Trophoblast cell (in vitro differentiated cells and primary cell): Measurements from ENCODE around the gene GALNT18.

Source experiments
- DNase-seq, 2 donors: peaks; one replicate each; pipeline ENCODE4 v3.0.0-alpha.2; 2016
- H2AFZ ChIP-seq: 2 replicates; pipeline ENCODE4 v1.6.1; 2013; ENCODE audit warnings: low read length, moderate library complexity, mild to moderate bottlenecking; ENCODE audit not compliant: insufficient read depth, poor library complexity
- H2AK5ac ChIP-seq: 2 replicates; pipeline ENCODE4 v1.6.1; 2013; ENCODE audit warnings: mild to moderate bottlenecking, low read length
- H2BK120ac ChIP-seq: 2 replicates; pipeline ENCODE4 v1.6.1; 2013; ENCODE audit warnings: low read length, mild to moderate bottlenecking, moderate library complexity; ENCODE audit not compliant: insufficient read depth, poor library complexity
- H2BK12ac ChIP-seq: 2 replicates; pipeline ENCODE4 v1.6.1; 2013; ENCODE audit warnings: mild to moderate bottlenecking, low read length, moderate library complexity
- H2BK5ac ChIP-seq: 2 replicates; pipeline ENCODE4 v1.6.1; 2013; ENCODE audit warnings: low read length, low read depth, moderate library complexity, mild to moderate bottlenecking; ENCODE audit not compliant: poor library complexity
- H3K14ac ChIP-seq: 2 replicates; pipeline ENCODE4 v1.6.1; 2013; ENCODE audit warnings: mild to moderate bottlenecking, low read length
- H3K18ac ChIP-seq: 2 replicates; pipeline ENCODE4 v1.6.1; 2013; ENCODE audit warnings: mild to moderate bottlenecking, low read length
- H3K23ac ChIP-seq: 2 replicates; pipeline ENCODE4 v1.6.1; 2013; ENCODE audit warnings: low read length
- H3K27ac ChIP-seq: 2 replicates; pipeline ENCODE4 v1.5.1; 2013; ENCODE audit warnings: low read depth, mild to moderate bottlenecking, inconsistent platforms, low read length, moderate library complexity
- H3K27me3 ChIP-seq: 2 replicates; pipeline ENCODE4 v1.6.1; 2013; ENCODE audit warnings: inconsistent platforms, mild to moderate bottlenecking, low read length, moderate library complexity; ENCODE audit not compliant: insufficient read depth
- H3K36me3 ChIP-seq, 2 experiments: 1 replicate in 1 of 2; 2 replicates in 1 of 2; pipeline ENCODE4 v1.6.1; 2013; ENCODE audit warnings: low read length in 2 of 2, mild to moderate bottlenecking in 2 of 2, moderate library complexity in 1 of 2; ENCODE audit not compliant: insufficient read depth in 2 of 2, control insufficient read depth in 1 of 2
- H3K4ac ChIP-seq: 2 replicates; pipeline ENCODE4 v1.6.1; 2013; ENCODE audit warnings: low read depth, mild to moderate bottlenecking, low read length, moderate library complexity
- H3K4me1 ChIP-seq, 2 experiments: 1 replicate in 1 of 2; 2 replicates in 1 of 2; pipeline ENCODE4 v1.6.1; 2013; ENCODE audit warnings: low read length in 2 of 2, mild to moderate bottlenecking in 2 of 2, moderate library complexity in 1 of 2; ENCODE audit not compliant: insufficient read depth in 2 of 2, control insufficient read depth in 1 of 2
- H3K4me2 ChIP-seq: 2 replicates; pipeline ENCODE4 v1.6.1; 2013; ENCODE audit warnings: inconsistent platforms, mild to moderate bottlenecking, low read length, moderate library complexity
- H3K4me3 ChIP-seq: 2 replicates; pipeline ENCODE4 v1.5.1; 2013; ENCODE audit warnings: mild to moderate bottlenecking, low read depth, low read length, inconsistent platforms
- H3K79me1 ChIP-seq: one replicate; pipeline ENCODE4 v1.6.1; 2013; ENCODE audit warnings: low read length
- H3K79me2 ChIP-seq: 2 replicates; pipeline ENCODE4 v1.6.1; 2013; ENCODE audit warnings: low read length, mild to moderate bottlenecking; ENCODE audit not compliant: control insufficient read depth, insufficient read depth, poor library complexity
- H3K9ac ChIP-seq: 2 replicates; pipeline ENCODE4 v1.6.1; 2013; ENCODE audit warnings: mild to moderate bottlenecking, low read length
- H3K9me3 ChIP-seq: 2 replicates; pipeline ENCODE4 v1.6.1; 2013; ENCODE audit warnings: low read depth, mild to moderate bottlenecking, control low read depth, inconsistent platforms, low read length; ENCODE audit not compliant: insufficient read depth
- H4K12ac ChIP-seq: 2 replicates; pipeline ENCODE4 v1.6.1; 2013; ENCODE audit warnings: low read depth, mild to moderate bottlenecking, low read length, moderate library complexity
- H4K8ac ChIP-seq: 2 replicates; pipeline ENCODE4 v1.6.1; 2013; ENCODE audit warnings: low read depth, mild to moderate bottlenecking, low read length, moderate library complexity
- H4K91ac ChIP-seq: one replicate; pipeline ENCODE4 v1.6.1; 2013; ENCODE audit warnings: low read depth, mild to moderate bottlenecking, low read length, moderate library complexity
- WGBS: extraction: QIAGEN DNeasy Blood & Tissue Kit; methylation state at CpG from one replicate; pipeline ENCODE4 v1.1.7; 2013; ENCODE audit warnings: missing lambda C conversion rate; ENCODE audit not compliant: insufficient read length, insufficient coverage; ENCODE audit errors: extremely low coverage; 5-methylcytosine and 5-hydroxymethylcytosine counted together

Gene GALNT18

GRCh38 chr11:11569936-11570491 lies 51.8 kb downstream of the GALNT18 start:
- DNase-seq, result peak in 1 of 2 donors; percentile 1
- no peaks in the 10 kb centered on the region for H3K9me3 ChIP-seq
- H3K27me3 ChIP-seq, result no peaks in the 10 kb centered on the region
- H4K91ac ChIP-seq, result no peak overlapping the region
- H3K4me3 ChIP-seq, result no peak overlapping the region
- H2BK5ac ChIP-seq, result no peak overlapping the region
- no peak overlapping the region for H4K8ac ChIP-seq
- no peak overlapping the region for H3K4ac ChIP-seq
- H3K14ac ChIP-seq, result no peak overlapping the region
- no peak overlapping the region for H2AK5ac ChIP-seq
- H3K4me2 ChIP-seq, result no peak overlapping the region
- H2AFZ ChIP-seq, result peak overlapping the region; percentile 8
- H3K79me1 ChIP-seq, result no peaks in the 10 kb centered on the region
- no CpG with 5 or more reads among the region's 14 CpGs for WGBS
- H3K36me3 ChIP-seq, result no peaks in the 10 kb centered on the region
- H2BK12ac ChIP-seq, result no peak overlapping the region
- no peak overlapping the region for H4K12ac ChIP-seq
- no peak overlapping the region for H3K27ac ChIP-seq
- no peak overlapping the region for H3K9ac ChIP-seq
- H3K23ac ChIP-seq, result no peak overlapping the region
- no peaks in the 10 kb centered on the region for H3K79me2 ChIP-seq
- no peak overlapping the region for H2BK120ac ChIP-seq
- H3K4me1 ChIP-seq, result no peaks in the 10 kb centered on the region
- no peak overlapping the region for H3K18ac ChIP-seq

GRCh38 chr11:11568651-11569229 lies 53.1 kb downstream of the GALNT18 start:
- Histone ChIP-seq H3K4me2 (no peak overlapping the region), H3K4me3 (no peak overlapping the region), H4K91ac (no peak overlapping the region), H3K14ac (no peak overlapping the region), H2BK12ac (no peak overlapping the region), H4K12ac (no peak overlapping the region), H2BK5ac (no peak overlapping the region), H2BK120ac (no peak overlapping the region), H3K9ac (no peak overlapping the region), H3K27me3 (no peaks in the 10 kb centered on the region), H3K27ac (no peak overlapping the region), H3K36me3 (no peaks in the 10 kb centered on the region), H3K4me1 (no peaks in the 10 kb centered on the region), H3K9me3 (no peaks in the 10 kb centered on the region), H3K79me2 (no peaks in the 10 kb centered on the region), H4K8ac (no peak overlapping the region), H2AFZ (no peak overlapping the region), H3K23ac (no peak overlapping the region), H2AK5ac (no peak overlapping the region), H3K18ac (no peak overlapping the region), H3K4ac (no peak overlapping the region), H3K79me1 (no peaks in the 10 kb centered on the region)
- no peak for DNase-seq
- WGBS, result no CpG with 5 or more reads among the region's 3 CpGs

GRCh38 chr11:11567936-11568650 lies 53.7 kb downstream of the GALNT18 start:
- DNase-seq, result no peak
- H3K18ac ChIP-seq, result no peak overlapping the region
- H3K79me1 ChIP-seq, result no peaks in the 10 kb centered on the region
- H3K79me2 ChIP-seq, result no peaks in the 10 kb centered on the region
- H3K27ac ChIP-seq, result no peak overlapping the region
- no peak overlapping the region for H3K4ac ChIP-seq
- no peak overlapping the region for H4K91ac ChIP-seq
- H3K36me3 ChIP-seq, result no peaks in the 10 kb centered on the region
- no peak overlapping the region for H3K14ac ChIP-seq
- H3K9me3 ChIP-seq, result no peaks in the 10 kb centered on the region
- no peak overlapping the region for H4K12ac ChIP-seq
- no peak overlapping the region for H2BK120ac ChIP-seq
- H3K23ac ChIP-seq, result no peak overlapping the region
- no peak overlapping the region for H3K9ac ChIP-seq
- no CpG with 5 or more reads among the region's 7 CpGs for WGBS
- H2AK5ac ChIP-seq, result no peak overlapping the region
- H3K4me1 ChIP-seq, result no peaks in the 10 kb centered on the region
- H3K4me3 ChIP-seq, result no peak overlapping the region
- H3K27me3 ChIP-seq, result no peaks in the 10 kb centered on the region
- no peak overlapping the region for H3K4me2 ChIP-seq
- no peak overlapping the region for H4K8ac ChIP-seq
- no peak overlapping the region for H2BK5ac ChIP-seq
- H2AFZ ChIP-seq, result no peak overlapping the region
- no peak overlapping the region for H2BK12ac ChIP-seq

GRCh38 chr11:11565636-11566035 lies 56.2 kb downstream of the GALNT18 start:
- H3K9me3 ChIP-seq, result no peaks in the 10 kb centered on the region
- no peaks in the 10 kb centered on the region for H3K4me1 ChIP-seq
- no peak overlapping the region for H2BK5ac ChIP-seq
- H3K4ac ChIP-seq, result no peak overlapping the region
- no peak overlapping the region for H3K27ac ChIP-seq
- no peaks in the 10 kb centered on the region for H3K79me1 ChIP-seq
- H3K27me3 ChIP-seq, result no peaks in the 10 kb centered on the region
- H3K4me3 ChIP-seq, result no peak overlapping the region
- no peak overlapping the region for H3K18ac ChIP-seq
- no peak overlapping the region for H4K91ac ChIP-seq
- H3K9ac ChIP-seq, result no peak overlapping the region
- DNase-seq, result no peak
- no peak overlapping the region for H4K12ac ChIP-seq
- H2AFZ ChIP-seq, result no peak overlapping the region
- H2AK5ac ChIP-seq, result no peak overlapping the region
- H2BK120ac ChIP-seq, result no peak overlapping the region
- no CpG with 5 or more reads among the region's 2 CpGs for WGBS
- H3K23ac ChIP-seq, result no peak overlapping the region
- H3K36me3 ChIP-seq, result no peaks in the 10 kb centered on the region
- H3K4me2 ChIP-seq, result no peak overlapping the region
- H3K79me2 ChIP-seq, result no peaks in the 10 kb centered on the region
- H4K8ac ChIP-seq, result no peak overlapping the region
- no peak overlapping the region for H2BK12ac ChIP-seq
- H3K14ac ChIP-seq, result no peak overlapping the region
